Sciatic nerve (tissue), 2 donors: ENCODE data around the gene TRAM2. TPM values are rescaled to one million over a fixed set of nuclear protein-coding genes. Genes with fewer than 3 reads are reported as not detected.

Experiments
- ATAC-seq: fragments of 200-7000 bp; cut with Tn5 transposase; one replicate; pipeline ENCODE4 v1.9.1; 2020; ENCODE audit warnings: mild to moderate bottlenecking, moderate library complexity
- DNase-seq: peaks from one replicate; pipeline ENCODE4 v3.0.0-alpha.2; 2020; ENCODE audit warnings: low spot score
- intact Hi-C: fragments of 100-400 bp; cut with DNase I; formaldehyde crosslinking; loops from one replicate; pipeline ENCODE4 v1.14.2; 2022
- total RNA-seq: library from RNA; stranded (reverse); fragmentation: NEBNext Ultra II Directional; extraction: Animal tissue kit (Norgen Biotek cat#: 25700); gene quantifications from one replicate; pipeline ENCODE4 v1.2.1, GENCODE V29; 2021
- donor health status: DM: no; HTN: no; CAD: no.
- donor health status: DM: no; HTN: no; CAD: no.

TRAM2 gene
- total RNA-seq, 1 donor from 2014 or later = 18.6 TPM

- intact Hi-C loops = no loop called here
- no peak for DNase-seq
- ATAC-seq = peak; percentile 77
These were observed 25.2 kb downstream of the TRAM2 start for GRCh38 chr6:52551483-52552277.

- DNase-seq (no peak), ATAC-seq (no peak)
- intact Hi-C loops = no loop called here
These were observed 26.0 kb downstream of the TRAM2 start for GRCh38 chr6:52550870-52551269.

DNA sequence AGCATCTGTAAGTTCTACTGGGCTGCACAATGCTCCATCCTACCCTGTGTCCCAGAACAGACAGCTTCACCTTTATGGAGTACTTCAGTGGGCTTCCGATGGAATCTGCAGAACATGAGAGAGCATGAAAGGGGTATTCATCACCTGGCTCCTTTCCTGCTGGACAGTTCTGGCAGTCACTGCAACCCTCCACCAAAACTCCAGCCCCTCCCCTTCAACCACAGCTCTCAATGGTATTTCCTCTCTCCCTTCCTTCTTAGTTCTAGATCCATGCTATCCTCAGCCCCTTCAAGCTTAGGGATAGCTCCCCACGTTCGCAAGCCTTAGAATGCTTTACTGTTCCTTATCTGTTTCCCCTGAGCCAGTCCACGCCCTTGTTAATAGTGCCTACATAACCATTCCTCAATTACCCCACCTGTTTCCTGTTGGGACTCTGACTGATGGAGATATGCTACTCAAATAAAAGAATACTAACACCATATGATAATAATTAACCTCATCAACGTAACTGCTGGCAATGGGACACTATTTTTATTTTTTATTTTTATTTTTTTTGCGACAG, 26.8 kb downstream of the TRAM2 start:
- intact Hi-C loops = no loop called here
- DNase-seq (no peak), ATAC-seq (no peak)

DNA sequence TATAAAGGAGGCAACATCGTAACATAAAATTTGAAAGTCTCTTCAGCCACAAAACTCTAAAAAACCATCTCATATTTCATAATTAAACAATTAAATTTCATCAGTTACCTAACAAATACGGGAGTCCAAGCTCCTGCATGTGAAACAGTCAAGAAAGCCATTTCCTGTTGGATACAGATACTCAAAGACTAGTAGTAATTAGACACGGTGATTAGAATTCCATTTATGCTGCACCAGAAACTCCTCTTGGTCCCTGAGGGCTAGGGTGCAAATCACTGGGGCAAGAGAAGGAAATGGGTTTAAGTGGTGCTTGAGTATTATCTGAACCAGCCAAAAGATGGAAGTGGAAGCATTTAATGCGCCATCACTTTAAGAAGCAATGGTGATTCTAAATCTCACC, 27.4 kb downstream of the TRAM2 start:
- intact Hi-C loops = no loop called here
- no peak for ATAC-seq
- DNase-seq = no peak

DNA sequence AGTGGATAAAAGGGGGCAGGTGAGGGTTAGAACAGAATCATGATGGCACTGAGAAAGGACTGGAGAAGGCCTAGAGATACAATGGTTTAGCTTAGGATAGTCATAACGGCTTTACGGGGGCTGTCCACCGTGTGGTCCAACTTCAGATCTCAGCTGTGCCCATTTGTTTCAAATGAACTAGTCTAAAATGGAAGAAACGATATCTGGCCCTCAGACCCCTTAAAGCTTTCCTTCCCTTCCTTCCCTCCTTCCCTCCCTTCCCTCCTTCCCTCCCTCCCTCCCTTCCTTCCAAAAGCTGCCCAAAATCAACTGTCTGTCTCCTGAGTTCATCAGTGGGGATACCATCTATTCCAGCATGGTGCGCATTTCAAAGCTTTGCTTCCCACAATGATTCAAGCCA, 27.9 kb downstream of the TRAM2 start:
- no peak for ATAC-seq
- intact Hi-C loops = no loop called here
- no peak for DNase-seq

DNA sequence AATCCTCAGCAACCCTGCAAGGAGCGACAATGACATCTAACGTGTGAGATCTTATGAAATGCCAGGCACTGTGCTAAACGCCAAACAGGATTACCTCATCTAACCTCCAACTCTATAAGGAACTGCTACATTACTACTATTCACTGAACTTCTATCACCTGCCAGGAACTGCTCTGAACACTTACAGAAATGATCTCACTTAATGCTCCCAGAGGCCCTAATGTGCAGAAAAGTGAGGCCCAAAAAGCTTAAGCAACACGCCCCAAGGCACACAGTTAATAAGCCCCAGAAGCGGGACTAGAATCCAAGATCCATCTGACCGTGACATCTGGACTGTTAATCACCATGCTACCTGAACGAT, 28.5 kb downstream of the TRAM2 start:
- intact Hi-C loops = no loop called here
- DNase-seq (no peak), ATAC-seq (no peak)

GRCh38 chr6:52547647-52548352, 29.1 kb downstream of the TRAM2 start:
- no peak for DNase-seq
- intact Hi-C loops = no loop called here
- ATAC-seq = no peak

DNA sequence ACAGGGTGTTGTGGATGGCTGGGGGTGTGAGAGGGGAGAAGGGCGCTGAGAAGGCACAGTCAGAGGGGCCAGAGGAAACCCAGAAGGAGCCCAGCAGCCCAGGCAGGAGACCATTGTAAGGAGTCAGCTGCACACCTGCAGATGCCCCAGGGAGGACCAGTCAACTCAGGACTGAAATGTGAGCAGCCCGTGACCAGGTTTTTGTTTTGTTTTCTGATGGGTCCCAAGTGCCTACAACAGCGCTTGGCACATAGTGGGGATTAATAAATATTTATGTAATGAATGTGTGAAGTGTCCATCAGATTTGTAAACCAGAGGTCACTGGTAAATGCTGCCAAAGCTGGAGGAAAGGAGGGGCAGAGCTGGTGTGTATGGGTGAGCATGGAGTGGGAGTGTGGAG, 30.2 kb downstream of the TRAM2 start:
- intact Hi-C loops = no loop called here
- ATAC-seq = no peak

GRCh38 chr6:52546192-52546591, 30.7 kb downstream of the TRAM2 start:
- ATAC-seq = no peak
- intact Hi-C loops = no loop called here
- DNase-seq = no peak

More for the DNA sequence above, 30.2 kb downstream of the TRAM2 start:
- DNase-seq = no peak

DNA sequence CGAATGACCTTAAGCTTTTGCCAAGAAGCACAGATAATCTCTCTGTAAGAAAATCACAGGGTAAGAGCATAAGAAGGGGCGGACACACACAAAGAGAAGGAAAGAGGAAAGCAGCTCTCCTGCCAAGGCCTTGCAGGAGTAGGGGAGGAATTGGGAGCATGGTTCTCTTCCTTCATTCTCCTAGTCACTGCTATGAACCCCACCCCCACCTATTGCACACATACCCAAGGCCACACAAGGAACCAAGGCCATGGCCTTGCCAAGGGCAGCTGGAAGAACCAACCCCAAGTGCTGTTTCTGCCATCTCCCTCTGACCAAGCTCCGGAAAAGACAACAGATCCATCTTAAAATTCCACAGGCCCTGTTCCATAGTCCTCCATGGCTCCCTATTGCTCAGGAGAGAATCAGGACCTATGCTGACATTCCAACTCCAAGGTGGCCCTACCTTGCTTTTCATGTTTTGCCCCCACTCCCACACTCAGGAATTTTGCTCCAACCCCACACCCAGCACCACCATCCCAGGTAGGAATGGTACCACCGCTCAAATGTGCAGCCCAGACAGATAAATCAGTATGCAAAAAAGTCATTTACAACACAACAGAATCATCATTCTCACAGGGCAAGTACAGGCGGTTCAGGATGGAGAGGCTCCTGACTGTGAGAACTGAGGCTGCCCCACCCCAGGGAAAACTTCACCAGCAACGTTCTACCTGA, 31.3 kb downstream of the TRAM2 start:
- DNase-seq (no peak), ATAC-seq (no peak)
- intact Hi-C loops = no loop called here

DNA sequence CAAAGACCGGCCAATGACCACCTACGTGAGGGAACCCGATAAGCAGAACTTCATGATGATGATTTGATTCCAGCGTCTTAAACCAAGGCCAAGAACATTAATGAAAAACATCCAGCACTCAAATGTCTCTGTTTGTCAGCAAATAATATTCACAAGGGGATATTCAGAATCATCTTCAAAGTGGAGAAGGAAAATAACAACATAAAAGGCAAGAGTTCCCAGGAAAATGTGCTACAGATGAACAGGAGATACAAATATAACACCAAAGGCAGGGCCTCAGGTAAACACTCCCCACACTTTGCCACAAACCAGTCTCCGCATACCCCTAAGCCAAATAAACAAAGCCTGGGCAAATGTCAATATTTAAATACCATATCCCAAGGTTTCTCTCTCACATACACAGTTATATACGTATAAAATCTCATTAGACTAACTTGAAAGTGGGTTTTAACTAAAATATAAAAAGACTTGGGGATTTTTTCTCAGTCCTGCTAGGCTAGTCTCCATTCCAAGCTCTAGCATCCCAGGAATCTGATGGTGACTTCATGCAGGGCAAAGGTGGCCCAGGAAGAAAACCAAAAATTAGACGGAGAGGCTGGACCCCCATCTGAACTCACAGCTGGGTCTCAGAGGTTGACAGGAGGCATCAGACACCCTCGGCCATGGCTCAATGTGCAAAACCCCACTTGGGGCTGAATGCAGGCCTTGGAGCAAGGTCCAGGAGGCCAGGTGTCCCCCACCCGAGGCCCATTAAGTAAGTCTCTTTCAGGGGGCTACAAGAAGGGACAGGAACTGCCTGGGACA, 32.1 kb downstream of the TRAM2 start:
- intact Hi-C loops = no loop called here
- no peak for DNase-seq
- ATAC-seq = peak; percentile 31

DNA sequence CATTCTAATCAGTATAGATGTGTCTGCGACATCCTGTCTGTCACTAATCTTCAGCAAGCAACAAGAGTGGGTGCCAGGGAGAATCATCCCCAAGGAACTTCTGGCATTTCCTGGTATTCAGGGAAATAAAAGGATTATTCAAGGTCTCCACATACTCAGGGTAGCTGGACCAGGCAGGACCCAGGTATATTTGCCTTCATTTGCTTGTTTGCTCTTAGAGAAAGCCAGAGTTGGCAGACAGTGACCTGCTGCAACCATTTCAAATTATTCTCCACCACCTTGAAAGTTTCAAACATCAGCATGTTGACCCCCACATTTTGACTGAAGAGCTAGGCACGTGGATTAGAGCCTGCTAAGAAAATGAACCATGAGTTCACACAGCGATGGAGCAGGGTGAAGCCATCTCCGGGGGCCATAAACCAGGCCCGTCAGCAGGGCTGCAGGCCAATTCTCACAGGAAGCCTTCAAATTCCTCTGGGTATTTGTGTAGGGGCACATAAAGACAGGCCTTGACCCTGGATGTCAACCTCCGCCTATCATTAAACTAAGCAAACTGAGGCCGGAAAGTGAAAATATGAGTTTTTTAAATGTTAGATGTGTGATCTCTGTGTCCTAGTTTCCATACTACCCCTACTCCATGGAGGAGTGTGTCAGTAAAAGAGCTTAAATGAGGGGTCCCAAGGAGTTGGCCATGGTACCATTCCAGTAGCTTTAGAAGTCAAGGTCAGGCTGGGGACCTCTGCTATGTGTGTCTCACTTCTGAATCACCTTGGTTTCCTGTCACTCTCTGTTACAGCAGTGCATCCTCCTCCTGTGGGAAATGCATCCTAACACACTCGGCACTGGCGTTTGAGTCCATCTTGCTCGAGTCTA, 32.9 kb downstream of the TRAM2 start:
- ATAC-seq (peak; percentile 38), DNase-seq (no peak)
- intact Hi-C loops = no loop called here

GRCh38 chr6:52543262-52543661, 33.6 kb downstream of the TRAM2 start:
- ATAC-seq = peak; percentile 34
- intact Hi-C loops = no loop called here

GRCh38 chr6:52541135-52541534, 35.7 kb downstream of the TRAM2 start:
- intact Hi-C loops = no loop called here
- no peak for DNase-seq
- no peak for ATAC-seq

More at GRCh38 chr6:52543262-52543661, 33.6 kb downstream of the TRAM2 start:
- no peak for DNase-seq

GRCh38 chr6:52540286-52540902, 36.5 kb downstream of the TRAM2 start:
- intact Hi-C loops = no loop called here
- no peak for ATAC-seq
- DNase-seq = no peak

- DNase-seq (no peak), ATAC-seq (no peak)
These were observed 37.3 kb downstream of the TRAM2 start for GRCh38 chr6:52539607-52540006.

DNA sequence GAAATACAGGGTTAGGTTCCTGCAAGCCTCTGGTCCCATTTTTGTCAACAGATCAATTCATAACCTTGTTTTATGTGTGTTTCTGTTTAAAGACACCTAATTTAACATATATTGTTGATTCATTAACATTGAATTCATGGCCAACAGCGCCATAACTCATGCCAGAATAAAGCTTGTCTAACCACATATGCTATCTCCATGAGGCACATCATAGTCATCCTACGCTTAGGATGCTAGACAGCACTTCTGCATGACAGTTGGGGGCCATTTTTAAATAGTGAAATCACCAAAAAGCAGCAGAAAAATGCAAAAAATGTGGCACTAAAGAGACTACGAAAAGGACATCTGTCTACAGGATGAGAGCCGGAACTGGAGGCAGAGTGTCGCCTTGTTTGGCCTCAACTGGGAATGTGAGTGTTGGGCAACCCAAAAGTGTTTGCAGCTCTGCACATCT, 37.9 kb downstream of the TRAM2 start:
- no peak for DNase-seq
- ATAC-seq = no peak
- intact Hi-C loops = no loop called here

More at GRCh38 chr6:52539607-52540006, 37.3 kb downstream of the TRAM2 start:
- intact Hi-C loops = no loop called here
